SH-SY5Y (cell line): ENCODE data around the gene SORCS3.

Source experiments
- GATA2 ChIP-seq: IDR thresholded peaks from 2 replicates; pipeline ENCODE4 v1.6.1; 2011; ENCODE audit warnings: mild to moderate bottlenecking, low read depth, low read length
- GATA3 ChIP-seq: IDR thresholded peaks from 2 replicates; pipeline ENCODE4 v1.6.1; 2011; ENCODE audit warnings: low read depth, mild to moderate bottlenecking, low read length, moderate library complexity

GRCh38 chr10:105044902-105045301, 403.8 kb downstream of the SORCS3 start:
- TF ChIP-seq GATA3 (no peak), GATA2 (no peak)
